Tibial nerve (tissue), 4 donors: ENCODE results near the gene ELFN1.

Experiments used
- EP300 ChIP-seq, 2 donors: sonication (generic); formaldehyde crosslinking; IDR thresholded peaks; one replicate each; pipeline ENCODE4 v1.6.1; 2017; ENCODE audit warnings: antibody characterized with exemption in 2 of 2, mild to moderate bottlenecking in 1 of 2
- TF ChIP-seq, protein P1 (sequence below), 5 experiments: fragments of 200-600 bp in 3 of 5; fragments of 450-650 bp in 2 of 5; sonication (generic) in 3 of 5; IDR thresholded peaks; one replicate each; pipeline ENCODE4 v1.5.1; 2016 to 2019; ENCODE audit warnings: antibody characterized with exemption in 5 of 5, mild to moderate bottlenecking in 3 of 5, moderate library complexity in 2 of 5

- TF ChIP-seq, protein P1, sequence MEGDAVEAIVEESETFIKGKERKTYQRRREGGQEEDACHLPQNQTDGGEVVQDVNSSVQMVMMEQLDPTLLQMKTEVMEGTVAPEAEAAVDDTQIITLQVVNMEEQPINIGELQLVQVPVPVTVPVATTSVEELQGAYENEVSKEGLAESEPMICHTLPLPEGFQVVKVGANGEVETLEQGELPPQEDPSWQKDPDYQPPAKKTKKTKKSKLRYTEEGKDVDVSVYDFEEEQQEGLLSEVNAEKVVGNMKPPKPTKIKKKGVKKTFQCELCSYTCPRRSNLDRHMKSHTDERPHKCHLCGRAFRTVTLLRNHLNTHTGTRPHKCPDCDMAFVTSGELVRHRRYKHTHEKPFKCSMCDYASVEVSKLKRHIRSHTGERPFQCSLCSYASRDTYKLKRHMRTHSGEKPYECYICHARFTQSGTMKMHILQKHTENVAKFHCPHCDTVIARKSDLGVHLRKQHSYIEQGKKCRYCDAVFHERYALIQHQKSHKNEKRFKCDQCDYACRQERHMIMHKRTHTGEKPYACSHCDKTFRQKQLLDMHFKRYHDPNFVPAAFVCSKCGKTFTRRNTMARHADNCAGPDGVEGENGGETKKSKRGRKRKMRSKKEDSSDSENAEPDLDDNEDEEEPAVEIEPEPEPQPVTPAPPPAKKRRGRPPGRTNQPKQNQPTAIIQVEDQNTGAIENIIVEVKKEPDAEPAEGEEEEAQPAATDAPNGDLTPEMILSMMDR (IDR thresholded peaks at IDR 0.05): no peak
- TF ChIP-seq EP300 (IDR thresholded peaks at IDR 0.05): no peak
Observed at GRCh38 chr7:1712907-1713501, 42.9 kb downstream of the ELFN1 start.
